ENCODE results near the gene SMG6. TPM values are rescaled to one million over a fixed set of nuclear protein-coding genes. Genes with fewer than 3 reads are reported as not detected.

Gene SMG6
- total RNA-seq, 1 donor from 2014 or later, result 28.8 TPM

DNA sequence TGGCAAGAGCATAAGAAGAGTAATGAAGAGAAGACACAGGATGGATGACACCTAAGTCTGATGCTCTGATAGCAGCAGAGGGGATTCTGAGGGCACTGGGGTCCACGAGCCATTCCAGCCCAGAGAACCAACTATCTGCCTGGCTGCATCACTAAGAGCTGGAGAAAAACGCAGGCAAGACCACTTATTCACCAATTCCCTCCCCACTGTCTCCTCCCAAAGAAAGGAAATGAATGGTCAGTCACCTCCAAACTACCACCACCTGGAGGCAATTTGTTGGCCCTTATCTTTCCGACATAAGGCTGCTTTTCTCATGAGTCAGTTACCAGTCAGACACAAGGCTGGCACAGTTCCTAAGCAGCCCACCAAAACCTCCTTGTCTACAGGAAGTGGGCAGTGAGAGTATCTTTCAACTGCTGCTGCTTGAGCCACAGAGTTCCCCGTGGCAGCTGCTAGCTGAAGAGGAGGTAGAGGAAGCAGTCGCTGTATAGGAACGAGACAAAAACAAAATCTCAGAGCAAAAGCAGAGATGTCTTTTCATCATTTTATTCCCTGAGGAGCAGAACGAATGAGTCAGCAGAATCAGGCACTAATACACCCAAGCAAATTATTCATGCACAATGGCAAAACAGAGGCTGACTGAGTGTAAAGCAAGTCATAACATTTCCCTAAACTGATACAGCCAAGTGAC lies 111.1 kb downstream of the SMG6 start:
- no peaks in the 10 kb centered on the region for H3K27me3 ChIP-seq
- H3K4me1 ChIP-seq, result peaks cover 46% of the 10 kb centered on the region
- no peak for DNase-seq

GRCh38 chr17:2191785-2192184 lies 111.8 kb downstream of the SMG6 start:
- TF ChIP-seq, protein P1, sequence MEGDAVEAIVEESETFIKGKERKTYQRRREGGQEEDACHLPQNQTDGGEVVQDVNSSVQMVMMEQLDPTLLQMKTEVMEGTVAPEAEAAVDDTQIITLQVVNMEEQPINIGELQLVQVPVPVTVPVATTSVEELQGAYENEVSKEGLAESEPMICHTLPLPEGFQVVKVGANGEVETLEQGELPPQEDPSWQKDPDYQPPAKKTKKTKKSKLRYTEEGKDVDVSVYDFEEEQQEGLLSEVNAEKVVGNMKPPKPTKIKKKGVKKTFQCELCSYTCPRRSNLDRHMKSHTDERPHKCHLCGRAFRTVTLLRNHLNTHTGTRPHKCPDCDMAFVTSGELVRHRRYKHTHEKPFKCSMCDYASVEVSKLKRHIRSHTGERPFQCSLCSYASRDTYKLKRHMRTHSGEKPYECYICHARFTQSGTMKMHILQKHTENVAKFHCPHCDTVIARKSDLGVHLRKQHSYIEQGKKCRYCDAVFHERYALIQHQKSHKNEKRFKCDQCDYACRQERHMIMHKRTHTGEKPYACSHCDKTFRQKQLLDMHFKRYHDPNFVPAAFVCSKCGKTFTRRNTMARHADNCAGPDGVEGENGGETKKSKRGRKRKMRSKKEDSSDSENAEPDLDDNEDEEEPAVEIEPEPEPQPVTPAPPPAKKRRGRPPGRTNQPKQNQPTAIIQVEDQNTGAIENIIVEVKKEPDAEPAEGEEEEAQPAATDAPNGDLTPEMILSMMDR (IDR thresholded peaks at IDR 0.05), result no peak
- Histone ChIP-seq H3K4me1 (peaks cover 46% of the 10 kb centered on the region), H3K27ac (peak overlapping the region; percentile 45), H3K9me3 (no peaks in the 10 kb centered on the region), H3K36me3 (peaks cover 5% of the 10 kb centered on the region), H3K27me3 (no peaks in the 10 kb centered on the region), H3K4me3 (no peak overlapping the region)
- intact Hi-C loops (cut with DNase I), result no loop called here
- DNase-seq (no peak), ATAC-seq (no peak)

More for the DNA sequence above, 111.1 kb downstream of the SMG6 start:
- H3K4me3 ChIP-seq, result no peak overlapping the region
- no peaks in the 10 kb centered on the region for H3K36me3 ChIP-seq
- intact Hi-C loops (cut with DNase I), result no loop called here
- ATAC-seq, result peak; percentile 25
- H3K9me3 ChIP-seq, result no peaks in the 10 kb centered on the region
- TF ChIP-seq, protein P1 (IDR thresholded peaks at IDR 0.05), result no peak
- H3K27ac ChIP-seq, result peak overlapping the region; percentile 19

- H3K36me3 ChIP-seq, result peaks cover 9% of the 10 kb centered on the region
- H3K4me3 ChIP-seq, result no peak overlapping the region
- TF ChIP-seq, protein P1 (IDR thresholded peaks at IDR 0.05), result no peak
- DNase-seq, result no peak
- no peaks in the 10 kb centered on the region for H3K9me3 ChIP-seq
- intact Hi-C loops (cut with DNase I), result no loop called here
- H3K27ac ChIP-seq, result peak overlapping the region; percentile 45
- no peak for ATAC-seq
- no peaks in the 10 kb centered on the region for H3K27me3 ChIP-seq
- H3K4me1 ChIP-seq, result peaks cover 46% of the 10 kb centered on the region
Measured at GRCh38 chr17:2191227-2191626, 112.4 kb downstream of the SMG6 start.

- ATAC-seq (no peak), DNase-seq (no peak)
- Histone ChIP-seq H3K27ac (peak overlapping the region; percentile 55), H3K27me3 (no peaks in the 10 kb centered on the region), H3K4me1 (peaks cover 46% of the 10 kb centered on the region), H3K36me3 (peaks cover 17% of the 10 kb centered on the region), H3K9me3 (no peaks in the 10 kb centered on the region), H3K4me3 (no peak overlapping the region)
- TF ChIP-seq, protein P1 (IDR thresholded peaks at IDR 0.05), result no peak
- intact Hi-C loops (cut with DNase I), result no loop called here
Measured at GRCh38 chr17:2190014-2190413, 113.6 kb downstream of the SMG6 start.

DNA sequence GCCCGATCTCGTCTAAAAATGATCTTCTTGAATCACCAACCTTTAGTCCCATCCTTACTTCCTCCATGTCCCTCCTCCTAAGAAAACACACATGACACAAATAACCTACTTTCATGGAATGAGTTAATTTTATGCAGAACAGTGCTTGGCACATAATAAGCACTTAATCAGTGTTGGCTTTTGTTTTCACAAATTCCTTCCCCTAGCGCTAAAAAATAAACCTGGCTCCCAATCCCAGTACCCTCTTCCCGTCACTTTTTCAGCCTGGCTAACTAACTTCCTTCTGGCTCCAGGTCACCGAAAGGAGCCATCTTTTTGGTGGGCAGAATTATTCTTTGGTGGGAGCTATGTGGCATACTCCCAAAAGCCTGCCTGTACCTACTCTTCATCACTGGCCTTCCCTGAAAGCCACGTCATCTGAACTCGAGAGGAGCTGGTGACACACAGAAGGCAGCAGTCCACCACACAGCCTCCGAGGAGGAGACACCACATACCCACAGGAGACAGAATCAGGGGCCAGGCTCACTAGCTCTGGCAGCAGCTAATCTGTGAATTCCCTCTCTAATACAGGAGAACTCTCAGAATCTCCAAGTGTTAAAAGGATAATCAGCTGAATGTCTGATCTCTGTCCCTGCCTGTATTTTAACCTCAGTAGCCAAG lies 114.5 kb downstream of the SMG6 start:
- Histone ChIP-seq H3K9me3 (no peaks in the 10 kb centered on the region), H3K27me3 (no peaks in the 10 kb centered on the region), H3K4me3 (no peak overlapping the region), H3K36me3 (peaks cover 17% of the 10 kb centered on the region), H3K27ac (peak overlapping the region; percentile 12), H3K4me1 (peaks cover 46% of the 10 kb centered on the region)
- DNase-seq (no peak), ATAC-seq (no peak)
- intact Hi-C loops (cut with DNase I), result no loop called here
- TF ChIP-seq, protein P1 (IDR thresholded peaks at IDR 0.05), result no peak
